HG03196 (cell line): ENCODE results near the gene PKMYT1.

Experiments used
- ATAC-seq: cut with Tn5 transposase; IDR thresholded peaks from one replicate; pipeline ENCODE4 v1.9.1; 2021; ENCODE audit not compliant: unreplicated experiment

The PKMYT1 gene

GRCh38 chr16:2980227-2981176, at the start of gene PKMYT1:
PKMYT1 (minus strand) TSS chr16:2980446; CDS start chr16:2979657, 789 bp downstream.
- ATAC-seq, result peak; percentile 55

- ATAC-seq, result no peak
These were observed 49.4 kb upstream of the PKMYT1 start for GRCh38 chr16:3029491-3030221.

DNA sequence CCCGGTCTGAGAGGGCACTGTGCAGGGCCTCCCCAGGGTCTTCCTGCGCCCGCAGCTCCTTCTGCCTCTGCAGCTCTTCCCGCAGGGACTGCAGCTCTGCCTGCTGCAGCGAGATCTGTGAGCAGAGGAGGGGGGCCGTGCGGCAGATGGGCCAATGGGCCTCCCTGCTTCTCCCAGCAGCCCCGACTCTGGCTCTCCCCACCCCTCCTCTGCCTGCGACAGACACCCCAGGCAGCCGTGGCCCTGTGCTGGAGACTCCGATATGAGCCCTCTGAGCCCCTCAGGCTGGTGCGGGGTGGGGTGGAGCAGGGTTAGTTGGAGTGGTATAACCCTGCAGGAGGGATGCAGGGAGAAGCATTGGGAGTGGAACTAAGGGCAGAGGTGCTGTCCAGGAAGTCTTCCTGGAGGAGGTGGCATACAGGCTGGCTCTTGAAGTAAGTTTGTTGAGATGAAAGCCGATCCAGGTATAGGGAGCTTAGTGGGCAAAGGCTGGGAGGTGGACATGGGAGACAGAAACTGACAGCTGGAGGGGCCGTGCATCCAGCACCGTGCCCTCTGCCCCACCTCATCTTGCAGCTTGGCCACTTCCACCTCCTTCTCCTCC, 48.6 kb upstream of the PKMYT1 start:
- no peak for ATAC-seq

DNA sequence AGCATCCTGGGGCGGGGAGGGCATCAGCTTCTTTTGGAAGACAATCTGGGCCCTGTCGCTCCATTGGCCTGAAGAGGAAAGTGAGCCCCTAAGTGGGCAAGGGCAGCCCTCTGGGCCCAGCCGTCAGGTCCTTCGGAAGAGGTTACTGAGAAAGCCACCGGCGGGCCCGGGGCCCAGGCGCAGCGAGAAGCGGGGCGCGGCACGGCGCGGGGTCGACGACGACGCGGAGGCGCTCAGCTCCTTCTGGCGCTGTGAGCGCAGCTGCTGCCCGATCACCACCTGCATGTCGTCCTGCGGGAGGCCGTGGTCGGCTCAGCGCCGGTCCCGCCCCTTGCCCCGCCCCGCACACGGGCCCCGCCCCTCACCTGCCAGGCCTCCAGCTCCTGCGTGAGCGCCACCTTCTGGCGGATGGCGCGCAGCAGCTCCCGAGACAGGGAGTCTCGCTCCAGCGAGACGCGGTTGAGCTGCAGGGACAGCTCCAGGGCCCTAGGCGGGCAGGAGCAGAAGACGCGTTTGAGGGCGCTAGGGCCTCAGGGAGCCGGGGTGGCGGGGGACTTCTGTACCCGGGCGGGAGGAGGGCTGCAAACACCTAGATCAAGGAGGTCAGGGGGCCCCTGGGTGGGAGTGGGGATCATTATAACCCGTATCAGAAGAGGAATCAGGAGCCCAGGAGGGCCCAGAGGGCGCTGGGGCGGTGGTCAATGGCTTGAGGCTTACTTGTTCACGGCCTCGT, 47.9 kb upstream of the PKMYT1 start:
- ATAC-seq, result peak; percentile 23

DNA sequence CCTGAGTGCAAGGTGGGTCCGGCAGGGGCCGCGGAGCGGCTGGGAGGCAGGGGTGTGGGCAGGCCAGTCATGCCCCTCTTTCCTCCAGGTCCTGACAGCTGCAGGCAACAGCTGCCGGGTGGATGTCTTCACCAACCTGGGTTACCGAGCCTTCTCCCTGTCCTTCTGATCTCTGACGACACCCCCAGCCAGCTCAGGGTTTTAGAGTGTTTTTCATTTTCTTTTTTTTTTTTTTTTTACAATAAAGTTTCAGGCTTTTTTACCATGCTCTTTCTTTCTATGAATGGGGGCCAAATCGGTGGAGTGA, 47.2 kb upstream of the PKMYT1 start:
- ATAC-seq, result no peak

DNA sequence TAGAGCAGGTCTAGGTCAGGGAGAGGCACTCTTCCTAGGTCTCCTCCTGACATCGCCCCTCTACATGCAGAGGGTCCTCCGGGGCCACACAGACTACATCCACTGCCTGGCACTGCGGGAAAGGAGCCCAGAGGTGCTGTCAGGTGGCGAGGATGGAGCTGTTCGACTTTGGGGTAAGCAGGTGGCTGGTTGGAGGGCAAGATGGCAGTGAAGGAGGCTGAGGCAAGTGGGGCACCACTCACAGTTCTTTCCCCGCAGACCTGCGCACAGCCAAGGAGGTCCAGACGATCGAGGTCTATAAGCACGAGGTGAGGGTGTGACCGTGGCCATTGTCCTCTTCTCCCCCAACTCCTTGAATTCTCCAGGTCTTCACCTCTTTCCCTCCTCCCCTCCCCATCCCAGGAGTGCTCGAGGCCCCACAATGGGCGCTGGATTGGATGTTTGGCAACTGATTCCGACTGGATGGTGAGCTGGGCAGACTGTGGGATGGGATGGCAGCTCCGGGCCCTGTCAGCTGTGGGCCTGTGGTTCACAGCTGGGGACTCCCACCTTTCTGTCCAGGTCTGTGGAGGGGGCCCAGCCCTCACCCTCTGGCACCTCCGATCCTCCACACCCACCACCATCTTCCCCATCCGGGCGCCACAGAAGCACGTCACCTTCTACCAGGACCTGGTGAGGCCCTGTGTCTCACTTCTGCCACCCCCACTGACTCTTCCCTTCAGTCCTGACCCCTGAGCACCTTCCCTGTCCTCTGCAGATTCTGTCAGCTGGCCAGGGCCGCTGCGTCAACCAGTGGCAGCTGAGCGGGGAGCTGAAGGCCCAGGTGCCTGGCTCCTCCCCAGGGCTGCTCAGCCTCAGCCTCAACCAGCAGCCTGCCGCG, 46.6 kb upstream of the PKMYT1 start:
- ATAC-seq, result no peak

DNA sequence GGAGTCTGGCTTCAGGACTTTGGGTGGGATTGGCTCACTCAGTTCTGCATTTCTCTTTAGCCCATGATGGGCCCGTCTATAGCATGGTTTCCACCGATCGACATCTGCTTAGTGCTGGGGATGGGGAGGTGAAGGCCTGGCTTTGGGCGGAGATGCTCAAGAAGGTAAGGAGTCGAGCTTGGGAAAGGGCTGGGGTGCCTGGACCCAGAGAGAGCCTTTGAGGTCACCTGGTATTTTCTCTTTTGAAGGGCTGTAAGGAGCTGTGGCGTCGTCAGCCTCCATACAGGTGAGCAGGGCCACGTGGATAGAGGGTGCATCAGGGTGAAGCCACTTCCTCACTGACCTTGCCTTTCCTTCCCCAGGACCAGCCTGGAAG, 45.7 kb upstream of the PKMYT1 start:
- no peak for ATAC-seq

GRCh38 chr16:3025032-3026002, 45.1 kb upstream of the PKMYT1 start:
- no peak for ATAC-seq

GRCh38 chr16:3023669-3024478, 43.6 kb upstream of the PKMYT1 start, which contains the start of the genes HCFC1R1 and THOC6:
HCFC1R1 (minus strand) TSS chr16:3023942; CDS start chr16:3023941, 1 bp downstream.
THOC6 (plus strand) TSS chr16:3024035; CDS start chr16:3024327, 292 bp downstream.
- peak; percentile 65 for ATAC-seq

- ATAC-seq, result peak; percentile 2
These were observed 43.1 kb upstream of the PKMYT1 start for GRCh38 chr16:3023415-3023668.

- no peak for ATAC-seq
These were observed 42.6 kb upstream of the PKMYT1 start for GRCh38 chr16:3022684-3023414.

DNA sequence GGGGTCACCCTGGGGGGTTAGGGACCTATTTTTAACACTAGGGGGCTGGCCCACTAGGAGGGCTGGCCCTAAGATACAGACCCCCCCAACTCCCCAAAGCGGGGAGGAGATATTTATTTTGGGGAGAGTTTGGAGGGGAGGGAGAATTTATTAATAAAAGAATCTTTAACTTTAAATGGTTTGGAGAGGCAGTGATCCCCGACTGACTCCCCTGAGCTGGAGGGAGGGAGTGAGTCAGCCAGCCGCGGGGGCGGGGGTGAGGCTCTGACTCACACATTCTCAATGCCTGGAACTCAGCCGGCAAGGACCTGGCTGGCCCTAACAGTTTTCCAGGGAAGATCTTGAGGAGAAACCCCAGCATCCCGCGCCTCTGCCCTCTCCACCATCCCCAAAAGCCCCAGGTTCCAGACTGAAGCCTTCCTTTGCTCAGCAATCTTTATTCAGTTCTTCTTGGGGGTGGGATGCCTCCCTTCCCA, 42.0 kb upstream of the PKMYT1 start:
- no peak for ATAC-seq

- no peak for ATAC-seq
These were observed 41.4 kb upstream of the PKMYT1 start for GRCh38 chr16:3021449-3022207.

DNA sequence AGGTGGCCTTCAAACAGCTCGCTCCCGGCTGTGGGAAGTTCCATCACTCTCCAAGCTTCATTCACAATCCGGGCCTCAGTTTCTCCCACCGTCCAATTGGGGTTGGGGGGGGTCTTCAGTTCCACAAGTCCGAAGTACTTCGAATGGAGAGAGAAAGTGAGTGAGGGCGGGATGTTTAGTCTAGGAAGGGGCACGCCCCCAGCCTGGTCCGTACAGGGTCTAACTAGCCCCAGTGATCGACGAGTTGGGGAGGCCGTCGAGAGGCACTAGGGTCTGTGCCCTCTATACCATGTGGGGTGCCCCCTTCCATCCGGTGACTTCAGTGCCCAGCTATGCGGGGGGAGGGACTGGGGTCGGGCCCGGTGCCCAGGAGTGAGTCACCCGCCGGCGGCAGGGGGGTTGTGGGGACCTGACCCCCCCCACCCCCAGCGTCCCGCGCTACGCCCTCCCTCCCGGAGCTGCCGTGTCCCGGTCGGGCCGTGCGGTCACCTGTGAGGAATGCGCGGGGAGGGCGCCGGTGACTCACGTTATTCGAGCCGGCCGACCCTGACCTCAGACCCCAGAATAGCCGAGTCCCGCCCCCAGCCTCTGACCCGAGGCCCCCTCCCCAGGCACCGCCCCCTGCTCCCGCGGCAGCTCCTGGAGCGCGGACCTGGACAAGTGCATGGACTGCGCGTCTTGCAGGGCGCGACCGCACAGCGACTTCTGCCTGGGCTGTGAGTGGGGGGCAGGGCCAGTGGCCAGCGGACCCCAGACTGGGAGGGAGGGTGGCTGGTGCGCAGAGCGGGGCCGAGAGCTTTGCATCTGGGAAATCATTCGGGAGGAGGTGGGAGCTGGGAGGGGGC, 40.6 kb upstream of the PKMYT1 start:
- ATAC-seq, result no peak

DNA sequence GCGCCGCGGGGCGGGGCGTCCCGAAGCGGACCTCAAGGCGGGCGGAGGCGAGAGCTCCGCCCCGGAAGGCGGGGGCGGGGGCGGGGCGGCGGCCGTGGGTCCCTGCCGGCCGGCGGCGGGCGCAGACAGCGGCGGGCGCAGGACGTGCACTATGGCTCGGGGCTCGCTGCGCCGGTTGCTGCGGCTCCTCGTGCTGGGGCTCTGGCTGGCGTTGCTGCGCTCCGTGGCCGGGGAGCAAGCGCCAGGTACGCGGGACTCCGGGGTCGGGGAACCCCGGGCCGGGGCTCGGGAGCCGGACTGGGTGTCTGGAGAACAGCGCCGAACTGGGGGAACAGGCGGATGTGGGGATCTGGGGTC, 40.0 kb upstream of the PKMYT1 start, which contains the start of gene TNFRSF12A:
TNFRSF12A (plus strand) TSS at position 122 of the 357 bp plus-strand sequence; CDS start at position 152, 30 bp downstream.
- no peak for ATAC-seq
